ENCODE data around the gene TACO1.

Gene TACO1

GRCh38 chr17:63626551-63627180, 26.0 kb downstream of the TACO1 start:
- DNase-seq (ENCODE audit: low spot score) (no peak), ATAC-seq (ENCODE audit: low read depth) (no peak)
- no peak for TF ChIP-seq CTCF (IDR thresholded peaks at IDR 0.05; ENCODE audit: poor library complexity, severe bottlenecking)

GRCh38 chr17:63629627-63630026, 28.9 kb downstream of the TACO1 start:
- Histone ChIP-seq H3K4me1 (ENCODE audit: insufficient read depth, poor library complexity, severe bottlenecking) (no peaks in the 10 kb centered on the region), H3K4me3 (ENCODE audit: severe bottlenecking) (no peak overlapping the region), H3K9me3 (ENCODE audit: severe bottlenecking) (no peaks in the 10 kb centered on the region), H3K36me3 (ENCODE audit: low read depth) (peaks cover 20% of the 10 kb centered on the region), H3K27me3 (ENCODE audit: insufficient read depth, poor library complexity, severe bottlenecking) (no peaks in the 10 kb centered on the region), H3K27ac (ENCODE audit: poor library complexity, severe bottlenecking) (no peak overlapping the region)
- TF ChIP-seq CTCF (IDR thresholded peaks at IDR 0.05; ENCODE audit: poor library complexity, severe bottlenecking) = no peak
- DNase-seq (ENCODE audit: low spot score) (no peak), ATAC-seq (ENCODE audit: low read depth) (no peak)

More at GRCh38 chr17:63626551-63627180, 26.0 kb downstream of the TACO1 start:
- Histone ChIP-seq H3K27ac (ENCODE audit: poor library complexity, severe bottlenecking) (no peak overlapping the region), H3K4me3 (ENCODE audit: severe bottlenecking) (no peak overlapping the region), H3K27me3 (ENCODE audit: insufficient read depth, poor library complexity, severe bottlenecking) (no peaks in the 10 kb centered on the region), H3K4me1 (ENCODE audit: insufficient read depth, poor library complexity, severe bottlenecking) (peaks cover 10% of the 10 kb centered on the region), H3K9me3 (ENCODE audit: severe bottlenecking) (no peaks in the 10 kb centered on the region), H3K36me3 (ENCODE audit: low read depth) (no peaks in the 10 kb centered on the region)

- H3K9me3 ChIP-seq (ENCODE audit: severe bottlenecking) = no peaks in the 10 kb centered on the region
- ATAC-seq (ENCODE audit: low read depth) = no peak
- TF ChIP-seq CTCF (IDR thresholded peaks at IDR 0.05; ENCODE audit: poor library complexity, severe bottlenecking) = no peak
- no peaks in the 10 kb centered on the region for H3K4me1 ChIP-seq (ENCODE audit: insufficient read depth, poor library complexity, severe bottlenecking)
- no peak overlapping the region for H3K27ac ChIP-seq (ENCODE audit: poor library complexity, severe bottlenecking)
- H3K36me3 ChIP-seq (ENCODE audit: low read depth) = peaks cover 31% of the 10 kb centered on the region
- DNase-seq (ENCODE audit: low spot score) = no peak
- H3K27me3 ChIP-seq (ENCODE audit: insufficient read depth, poor library complexity, severe bottlenecking) = no peaks in the 10 kb centered on the region
- H3K4me3 ChIP-seq (ENCODE audit: severe bottlenecking) = no peak overlapping the region
Measured at GRCh38 chr17:63631062-63631461, 30.4 kb downstream of the TACO1 start.

- no peak for ATAC-seq (ENCODE audit: low read depth)
- DNase-seq (ENCODE audit: low spot score) = no peak
- Histone ChIP-seq H3K9me3 (ENCODE audit: severe bottlenecking) (no peaks in the 10 kb centered on the region), H3K36me3 (ENCODE audit: low read depth) (peaks cover 34% of the 10 kb centered on the region), H3K4me3 (ENCODE audit: severe bottlenecking) (no peak overlapping the region), H3K4me1 (ENCODE audit: insufficient read depth, poor library complexity, severe bottlenecking) (no peaks in the 10 kb centered on the region), H3K27me3 (ENCODE audit: insufficient read depth, poor library complexity, severe bottlenecking) (no peaks in the 10 kb centered on the region), H3K27ac (ENCODE audit: poor library complexity, severe bottlenecking) (no peak overlapping the region)
- TF ChIP-seq CTCF (IDR thresholded peaks at IDR 0.05; ENCODE audit: poor library complexity, severe bottlenecking) = no peak
Measured at GRCh38 chr17:63631626-63632025, 30.9 kb downstream of the TACO1 start.

- H3K27ac ChIP-seq (ENCODE audit: poor library complexity, severe bottlenecking) = no peak overlapping the region
Measured at GRCh38 chr17:63633742-63634141, 33.0 kb downstream of the TACO1 start.

More at GRCh38 chr17:63633742-63634141, 33.0 kb downstream of the TACO1 start:
- ATAC-seq (ENCODE audit: low read depth) (no peak), DNase-seq (ENCODE audit: low spot score) (no peak)
- no peak overlapping the region for H3K4me3 ChIP-seq (ENCODE audit: severe bottlenecking)
- no peaks in the 10 kb centered on the region for H3K9me3 ChIP-seq (ENCODE audit: severe bottlenecking)
- TF ChIP-seq CTCF (IDR thresholded peaks at IDR 0.05; ENCODE audit: poor library complexity, severe bottlenecking) = no peak
- H3K27me3 ChIP-seq (ENCODE audit: insufficient read depth, poor library complexity, severe bottlenecking) = no peaks in the 10 kb centered on the region
- H3K36me3 ChIP-seq (ENCODE audit: low read depth) = peaks cover 34% of the 10 kb centered on the region
- H3K4me1 ChIP-seq (ENCODE audit: insufficient read depth, poor library complexity, severe bottlenecking) = no peaks in the 10 kb centered on the region

Measured in RWPE2 (cell line).